T-helper 1 cell treated with Interleukin-12 subunit alpha and Interleukin-12 subunit beta and Interleukin-4 antibody, amounts not matched to agents 30 ng/mL and 1 ng/mL, for 36 hours (primary cell): Measurements from ENCODE around the gene CDC42EP2. TPM values are rescaled to one million over a fixed set of nuclear protein-coding genes. Genes with fewer than 3 reads are reported as not detected.

ENCODE experiments used
- intact Hi-C: fragments of 100-400 bp; cut with micrococcal nuclease; formaldehyde crosslinking; loops from one replicate; pipeline ENCODE4 v1.15.1; 2024
- total RNA-seq: library from RNA; stranded (reverse); gene quantifications from 2 replicates; pipeline ENCODE4 v1.2.3, GENCODE V29; 2022

CDC42EP2 gene
- total RNA-seq, 1 donor from 2014 or later, result 1.1 TPM

DNA sequence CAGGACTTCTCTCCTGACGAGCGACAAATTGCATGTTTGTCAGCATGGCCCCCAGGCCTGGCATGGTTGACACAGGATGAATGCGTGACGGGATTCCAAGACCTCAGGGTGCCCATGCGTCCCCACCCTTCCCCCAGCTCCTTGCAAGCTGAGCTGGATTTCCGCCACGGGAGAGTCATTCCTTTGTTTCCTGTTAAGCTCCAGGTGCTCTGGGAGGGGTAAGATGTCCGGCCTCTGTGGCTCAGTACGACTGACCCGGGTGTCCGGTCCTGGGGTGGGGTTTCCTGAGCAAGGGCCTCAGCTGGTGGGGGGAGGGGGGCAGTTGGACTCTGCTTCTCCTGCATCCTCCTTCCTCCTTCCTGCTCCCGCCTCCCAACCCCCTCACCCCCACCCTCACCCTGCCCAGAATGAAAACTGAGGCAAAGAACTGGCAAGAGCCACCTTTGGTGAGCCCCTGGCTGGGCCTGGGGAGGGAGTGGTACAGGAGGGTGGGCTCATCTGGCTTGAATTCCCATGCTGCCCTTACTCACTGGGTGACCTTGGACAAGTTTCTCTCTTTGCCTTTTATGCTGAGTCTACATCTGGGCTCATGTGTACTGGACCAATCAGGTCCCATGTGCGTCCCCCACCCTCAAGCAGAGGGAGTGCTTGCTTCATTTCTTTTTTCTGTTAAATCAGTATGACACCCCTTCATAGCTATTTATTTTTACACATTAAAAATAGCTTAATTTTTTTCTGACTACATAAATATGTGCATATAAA lies 2.5 kb downstream of the CDC42EP2 start:
- intact Hi-C loops, result no loop called here

DNA sequence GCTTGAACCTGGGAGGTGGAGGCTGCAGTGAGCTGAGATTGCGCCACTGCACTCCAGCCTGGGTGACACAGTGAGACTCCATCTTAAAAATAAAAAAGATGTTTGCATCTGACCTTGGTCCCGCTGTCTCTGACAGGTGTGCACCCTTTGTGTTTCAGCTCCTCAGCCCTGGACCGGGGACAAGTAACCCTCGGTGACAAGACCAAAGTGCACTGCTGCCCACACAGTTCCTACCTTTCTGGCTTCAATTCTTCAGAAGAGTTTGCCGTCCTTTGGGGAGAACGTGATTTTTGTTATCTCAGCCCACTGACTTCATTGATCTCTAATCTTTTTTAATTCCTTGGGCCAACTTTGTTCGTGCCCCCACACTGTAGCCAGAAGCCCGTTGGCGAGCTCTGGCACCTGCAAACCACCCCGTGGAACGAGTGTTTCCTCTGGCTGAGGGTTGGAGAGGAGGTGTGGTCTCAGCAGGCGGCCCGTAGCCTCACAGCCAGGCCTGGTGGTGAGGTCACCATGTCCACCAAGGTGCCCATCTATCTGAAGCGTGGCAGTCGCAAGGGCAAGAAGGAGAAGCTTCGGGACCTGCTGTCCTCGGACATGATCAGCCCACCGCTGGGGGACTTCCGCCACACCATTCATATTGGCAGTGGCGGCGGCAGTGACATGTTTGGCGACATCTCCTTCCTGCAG lies 5.9 kb downstream of the CDC42EP2 start:
- intact Hi-C loops, result no loop called here

DNA sequence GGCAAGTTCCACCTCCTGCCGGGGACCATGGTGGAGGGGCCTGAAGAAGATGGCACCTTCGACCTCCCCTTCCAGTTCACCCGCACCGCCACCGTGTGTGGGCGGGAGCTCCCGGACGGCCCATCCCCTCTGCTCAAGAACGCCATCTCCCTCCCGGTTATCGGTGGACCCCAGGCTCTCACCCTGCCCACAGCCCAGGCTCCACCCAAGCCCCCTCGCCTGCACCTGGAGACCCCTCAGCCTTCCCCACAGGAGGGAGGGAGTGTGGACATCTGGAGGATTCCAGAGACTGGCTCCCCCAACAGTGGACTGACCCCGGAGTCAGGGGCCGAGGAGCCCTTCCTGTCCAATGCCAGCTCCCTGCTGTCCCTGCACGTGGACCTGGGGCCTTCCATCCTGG lies 6.4 kb downstream of the CDC42EP2 start:
- intact Hi-C loops, result no loop called here

DNA sequence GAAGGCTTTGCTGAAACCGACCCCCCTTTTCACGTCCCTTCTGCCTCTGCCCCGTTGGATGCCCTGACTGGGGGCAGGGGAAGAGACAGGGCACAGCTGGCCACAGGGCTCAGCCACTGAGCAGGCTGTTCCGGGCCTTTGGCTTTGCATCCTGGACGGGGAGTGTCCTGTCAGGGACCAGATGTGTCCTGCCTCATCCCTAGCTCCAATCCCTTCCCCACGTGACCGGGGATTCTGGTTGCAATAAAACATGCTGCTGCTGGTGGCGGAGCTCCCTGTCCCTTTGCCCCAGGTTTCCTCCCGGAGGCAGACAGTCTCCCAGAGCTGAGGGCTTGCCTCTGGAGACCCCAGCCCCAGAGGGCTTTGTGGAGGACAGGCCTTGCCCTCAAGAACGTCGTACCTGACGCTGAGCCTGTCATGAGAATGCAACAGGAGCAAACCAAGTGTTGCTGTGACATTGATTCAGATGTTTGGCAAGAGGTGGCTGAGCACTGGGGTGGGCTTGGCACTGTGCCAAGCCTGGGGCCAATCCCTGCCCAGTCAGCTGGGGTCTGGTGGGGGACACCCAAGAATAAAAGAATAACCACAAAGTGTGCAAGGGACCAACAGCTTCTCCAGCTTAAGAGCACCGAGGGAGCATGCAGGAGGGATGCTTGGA lies 7.3 kb downstream of the CDC42EP2 start:
- intact Hi-C loops, result no loop called here

DNA sequence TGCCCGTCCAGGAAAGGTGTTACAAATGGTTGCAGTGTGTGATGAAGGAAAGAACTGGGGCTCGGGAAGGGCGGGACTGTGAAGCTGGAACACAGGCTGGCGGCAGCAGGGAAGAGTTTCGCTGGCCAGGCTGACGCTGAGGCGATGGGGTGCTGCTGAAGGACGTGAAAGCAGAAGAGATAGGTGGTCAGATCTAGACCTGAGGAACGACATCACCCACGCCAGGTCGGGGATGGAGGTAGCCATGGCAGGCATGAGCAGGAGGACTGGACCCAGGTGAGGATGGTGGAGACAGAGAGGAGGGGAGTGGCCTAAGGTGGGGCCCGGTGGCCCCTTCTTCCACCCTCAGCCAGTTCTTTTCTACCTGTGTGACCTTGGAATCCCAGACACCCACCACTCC lies 9.1 kb downstream of the CDC42EP2 start:
- intact Hi-C loops, result no loop called here

DNA sequence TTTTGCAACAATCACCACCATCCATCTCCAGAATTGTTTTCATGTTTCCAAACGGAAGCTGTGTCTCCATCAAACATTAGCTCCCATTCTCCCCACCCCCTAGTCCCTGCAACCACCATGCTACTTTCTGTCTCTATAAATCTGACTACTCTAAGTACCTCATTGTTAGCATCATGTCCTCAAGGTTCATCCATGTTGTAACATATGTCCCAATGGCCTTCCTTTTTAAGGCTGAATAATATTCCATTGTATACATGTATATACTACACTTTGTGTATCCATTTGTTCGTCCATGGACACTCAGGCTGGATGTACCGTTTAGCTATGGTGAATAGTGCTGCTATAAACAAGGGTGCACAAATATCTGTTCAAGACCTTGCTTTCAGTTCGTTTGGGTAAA lies 10.8 kb downstream of the CDC42EP2 start:
- intact Hi-C loops, result no loop called here

DNA sequence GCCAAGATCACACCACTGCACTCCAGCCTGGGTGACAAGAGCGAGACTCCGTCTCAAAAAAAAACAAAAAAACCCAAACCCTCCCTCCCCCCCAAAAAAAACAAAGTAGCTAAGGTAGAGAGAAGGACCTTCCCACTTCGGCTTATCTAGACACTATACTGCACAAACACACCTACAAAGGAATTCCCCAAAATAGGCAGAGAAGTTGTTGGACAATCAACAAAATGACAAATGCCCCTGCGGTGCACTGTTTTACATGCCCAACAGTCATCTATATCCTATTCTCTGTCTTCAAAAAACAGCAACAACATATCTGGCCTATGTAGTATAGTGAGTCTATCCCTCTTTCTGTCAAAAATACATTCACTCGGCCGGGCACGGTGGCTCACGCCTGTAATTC lies 12.4 kb downstream of the CDC42EP2 start:
- intact Hi-C loops, result no loop called here

DNA sequence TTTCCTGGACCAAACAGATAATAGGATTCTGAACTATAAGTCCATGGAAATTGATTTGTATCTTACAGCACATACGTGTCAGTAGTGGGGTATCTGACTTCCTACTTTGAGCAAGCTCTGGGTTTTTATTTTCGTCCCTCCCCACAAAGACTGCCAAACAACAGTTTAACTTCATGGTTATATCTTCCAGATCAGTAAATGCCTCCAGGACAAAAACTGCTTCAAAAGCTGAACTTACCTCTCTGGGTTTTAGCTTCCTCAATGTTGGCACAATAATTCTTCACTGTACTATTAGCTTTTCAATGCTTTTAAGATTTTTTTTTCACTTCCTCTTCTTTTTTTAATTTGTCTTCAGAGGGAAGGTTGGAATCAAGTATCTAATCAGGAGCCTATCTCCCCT lies 14.8 kb downstream of the CDC42EP2 start:
- intact Hi-C loops, result no loop called here

DNA sequence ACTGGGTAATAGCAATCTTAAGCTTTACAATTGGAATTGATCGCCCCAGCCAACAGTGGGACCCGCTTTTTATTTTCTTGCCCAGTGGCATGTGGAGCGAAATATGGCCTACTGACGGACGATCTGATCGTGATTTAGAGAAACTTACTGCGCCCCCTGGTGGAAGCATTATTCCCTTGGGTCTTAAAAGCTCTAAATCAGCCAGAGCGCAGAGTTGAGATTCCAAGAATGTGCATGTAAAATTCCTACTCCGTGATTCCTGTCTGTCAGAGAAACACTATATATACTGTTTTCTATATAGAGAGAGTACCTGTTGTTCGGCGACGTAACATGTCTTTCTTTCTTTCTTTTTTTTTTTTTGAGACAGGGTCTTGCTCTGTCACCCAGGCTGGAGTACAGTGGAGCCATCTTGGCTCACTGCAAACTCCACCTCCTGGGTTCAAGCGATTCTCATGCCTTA lies 15.3 kb downstream of the CDC42EP2 start:
- intact Hi-C loops, result loop anchor here (1.0 to 5.0 kb wide), 5 partner anchors 16 to 218 kb away; partner anchors contain the start of genes CDC42EP2 and TM7SF2

DNA sequence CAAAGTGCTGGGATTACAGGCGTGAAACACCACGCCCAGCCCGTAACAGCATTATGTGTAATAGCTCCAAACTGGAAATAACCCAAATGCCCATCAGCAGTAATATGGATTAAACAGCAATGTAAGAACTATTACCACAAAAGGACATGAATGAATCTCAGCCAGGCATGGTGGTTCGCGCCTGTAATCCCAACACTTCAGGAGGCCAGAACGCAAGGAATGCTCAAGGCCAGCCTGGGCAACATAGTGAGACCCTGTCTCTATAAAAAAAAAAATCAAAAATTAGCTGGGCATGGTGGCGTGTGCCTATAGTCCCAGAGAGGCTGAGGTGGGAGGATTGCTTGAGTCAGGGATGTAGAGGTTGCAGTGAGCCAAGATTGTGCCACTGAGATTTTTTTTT lies 15.9 kb downstream of the CDC42EP2 start:
- intact Hi-C loops, result loop anchor here (1.0 to 5.0 kb wide), 5 partner anchors 16 to 218 kb away; partner anchors contain the start of genes CDC42EP2 and TM7SF2

DNA sequence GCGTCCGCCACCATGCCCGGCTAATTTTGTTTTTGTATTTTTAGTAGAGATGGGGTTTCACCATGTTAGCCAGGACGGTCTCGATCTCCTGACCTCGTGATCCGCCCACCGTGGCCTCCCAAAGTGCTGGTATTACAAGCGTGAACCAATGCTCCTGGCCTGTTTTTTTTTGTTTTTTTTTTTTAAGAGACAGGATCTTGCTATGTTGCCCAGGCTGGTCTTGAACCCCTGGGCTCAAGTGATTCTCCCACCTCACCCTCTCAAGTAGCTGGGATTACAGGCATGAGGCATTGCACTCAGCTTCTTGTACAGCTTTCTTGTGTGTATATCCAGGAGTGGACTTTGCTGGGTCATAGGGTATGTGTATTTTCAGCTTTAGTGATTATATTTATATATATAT lies 17.9 kb downstream of the CDC42EP2 start:
- intact Hi-C loops, result loop anchor here (2.0 to 5.0 kb wide), 3 partner anchors 70 to 220 kb away; partner anchors contain the start of gene TM7SF2

DNA sequence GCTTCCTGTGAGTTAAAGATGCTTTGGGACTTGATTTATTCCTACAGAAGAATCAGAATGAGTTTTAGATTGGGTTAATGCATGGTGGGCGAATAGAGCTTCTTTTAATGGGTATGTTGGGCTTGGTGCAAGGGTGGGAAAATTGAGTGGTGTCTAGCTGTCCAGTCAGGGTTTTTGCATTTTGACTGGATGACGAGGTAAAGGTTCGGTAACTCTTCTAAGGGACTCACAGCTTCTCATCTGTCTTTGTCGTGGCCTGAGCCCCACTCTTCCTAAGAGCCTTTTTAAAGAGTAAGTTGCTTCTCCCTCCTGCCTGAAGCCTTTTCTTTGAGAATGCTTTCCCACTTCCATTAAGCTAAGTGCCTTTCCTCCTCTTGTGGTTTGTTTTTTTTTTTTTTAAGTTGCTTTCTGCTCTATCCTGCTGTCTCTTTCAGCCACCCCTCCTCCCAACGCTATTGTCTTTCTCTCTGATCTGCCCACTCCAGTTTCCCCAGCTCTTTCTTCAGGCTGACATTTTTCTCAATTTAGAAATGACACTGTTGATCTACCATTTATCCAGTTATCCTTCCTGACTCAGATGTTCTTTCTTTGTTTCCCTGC lies 20.1 kb downstream of the CDC42EP2 start:
- intact Hi-C loops, result loop anchor here (5.0 kb wide), 2 partner anchors 197 to 222 kb away; partner anchors contain the start of gene TM7SF2

DNA sequence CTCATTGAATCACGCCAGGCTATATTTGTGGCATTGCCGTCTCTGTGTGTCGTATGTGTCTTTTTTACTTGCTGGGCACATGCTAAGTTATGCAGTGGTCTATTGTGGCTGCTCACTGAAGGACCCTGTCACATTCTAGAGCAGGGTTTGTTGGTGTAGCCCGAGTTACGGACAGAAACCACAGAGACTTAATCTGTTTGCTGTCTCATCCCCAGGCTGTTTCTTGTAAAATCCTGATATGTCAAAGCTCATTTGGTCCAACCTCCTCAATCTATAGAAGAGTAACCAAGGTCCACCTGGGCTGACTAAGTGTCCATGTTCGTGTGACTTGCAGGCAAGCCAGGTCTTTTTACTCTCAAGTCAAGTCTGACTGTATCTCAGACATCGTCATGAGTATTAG lies 24.0 kb downstream of the CDC42EP2 start:
- intact Hi-C loops, result no loop called here

DNA sequence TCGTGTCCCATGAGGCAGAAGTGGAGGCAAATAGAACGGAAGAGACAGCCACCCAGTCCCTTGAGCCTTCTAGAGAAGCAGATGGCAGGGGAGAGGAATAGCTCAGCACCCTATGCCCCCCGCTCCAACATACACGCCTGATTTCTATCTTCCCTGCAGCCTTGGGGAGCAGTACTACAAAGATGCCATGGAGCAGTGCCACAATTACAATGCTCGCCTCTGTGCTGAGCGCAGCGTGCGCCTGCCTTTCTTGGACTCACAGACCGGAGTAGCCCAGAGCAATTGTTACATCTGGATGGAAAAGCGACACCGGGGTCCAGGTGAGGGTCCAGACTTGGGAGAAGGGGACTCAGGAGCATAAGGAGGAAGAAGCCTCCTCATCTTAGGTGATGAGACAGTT lies 25.6 kb downstream of the CDC42EP2 start:
- intact Hi-C loops, result no loop called here

DNA sequence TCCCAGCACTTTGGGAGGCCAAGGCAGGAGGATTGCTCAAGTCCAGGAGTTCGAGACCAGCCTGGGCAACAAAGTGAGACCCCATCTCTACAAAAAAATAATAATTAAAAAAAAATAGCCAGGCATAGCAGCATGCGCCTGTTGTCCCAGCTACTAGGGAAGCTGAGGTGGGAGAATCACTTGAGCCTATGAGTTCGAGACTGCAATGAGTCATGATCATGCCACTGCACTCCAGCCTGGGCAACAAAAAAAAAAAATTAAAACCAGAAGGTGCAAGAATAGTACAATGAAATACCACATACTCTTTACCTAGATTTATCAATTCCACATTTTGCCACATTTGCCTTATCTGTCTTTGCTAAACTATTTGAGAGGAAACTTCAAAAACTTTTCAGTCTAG lies 27.2 kb downstream of the CDC42EP2 start:
- intact Hi-C loops, result no loop called here

DNA sequence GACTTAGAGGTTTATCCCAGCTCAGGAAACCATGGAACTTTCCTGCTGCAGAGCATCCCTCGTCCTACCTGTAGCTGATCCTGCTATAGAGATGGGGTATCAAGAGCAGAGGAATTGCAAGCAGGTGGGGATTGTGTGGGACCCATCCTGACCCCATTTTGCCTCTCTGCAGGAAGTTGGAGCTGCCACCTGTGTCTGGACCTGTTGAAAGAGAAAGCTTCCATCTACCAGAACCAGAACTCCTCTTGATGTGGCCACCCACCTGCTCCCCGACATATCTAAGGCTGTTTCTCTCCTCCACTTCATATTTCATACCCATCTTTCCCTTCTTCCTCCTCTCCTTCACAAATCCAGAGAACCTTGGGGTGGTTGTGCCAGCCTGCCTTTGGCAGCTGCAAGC lies 36.8 kb downstream of the CDC42EP2 start:
- intact Hi-C loops, result no loop called here

DNA sequence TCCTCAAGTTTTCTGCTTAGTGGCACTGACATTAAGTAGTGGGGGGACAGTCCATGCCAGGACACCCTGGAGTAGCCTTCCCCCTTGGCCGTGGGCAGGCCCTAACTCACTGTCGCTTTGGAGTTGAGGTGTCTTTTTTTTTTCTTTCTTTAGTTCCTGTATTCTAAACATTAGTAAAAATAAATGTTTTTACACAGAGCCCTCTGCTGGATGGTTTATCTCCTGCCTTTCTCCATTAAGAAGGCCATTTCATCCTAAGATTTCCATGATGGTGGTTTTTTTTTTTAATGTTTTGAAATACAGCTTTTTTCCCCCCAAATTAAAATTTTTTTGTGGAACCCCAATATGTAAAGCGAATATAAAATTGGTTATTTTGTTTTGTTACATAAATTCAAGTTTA lies 38.1 kb downstream of the CDC42EP2 start:
- intact Hi-C loops, result no loop called here

DNA sequence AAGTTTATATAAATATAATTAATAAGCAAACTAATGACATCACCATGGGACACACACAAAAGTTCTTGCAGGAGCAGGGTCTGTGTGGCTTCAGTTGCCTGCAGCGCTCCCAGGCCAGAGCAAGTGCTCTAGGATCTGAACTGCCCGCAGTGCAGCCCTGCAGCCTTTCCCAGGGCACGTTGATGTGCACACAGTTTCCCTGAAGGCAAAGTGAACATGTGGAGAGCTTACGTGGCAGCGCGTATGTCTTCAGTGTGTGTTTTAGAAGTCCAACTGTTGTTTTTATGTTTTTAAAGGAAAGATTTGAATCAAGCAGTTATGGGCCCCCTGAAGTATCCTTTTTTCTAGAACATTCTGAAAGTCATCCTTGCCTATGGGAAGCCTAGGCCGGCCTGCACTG lies 38.7 kb downstream of the CDC42EP2 start:
- intact Hi-C loops, result no loop called here

DNA sequence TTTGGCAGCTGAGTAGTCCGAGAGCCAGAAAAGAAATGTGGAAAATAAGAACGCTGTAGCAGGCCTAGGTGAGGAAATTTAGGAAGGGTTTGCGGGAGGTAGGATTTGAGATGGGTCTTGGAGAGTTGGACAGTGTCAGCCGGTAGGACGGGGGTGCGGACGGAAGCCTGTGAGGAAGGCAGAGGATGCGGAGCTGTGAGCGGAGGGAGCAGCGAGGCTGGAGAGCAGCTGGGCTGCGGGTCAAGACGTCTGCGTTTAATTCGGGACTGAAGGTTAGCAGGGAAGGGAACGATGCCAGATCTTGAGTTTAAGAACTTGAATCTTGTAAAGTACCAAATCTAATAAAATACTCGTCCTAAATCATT lies 39.2 kb downstream of the CDC42EP2 start:
- intact Hi-C loops, result loop anchor here (1.0 kb wide), 2 partner anchors 21 to 28 kb away; partner anchors contain the start of genes DPF2 and SLC25A45

DNA sequence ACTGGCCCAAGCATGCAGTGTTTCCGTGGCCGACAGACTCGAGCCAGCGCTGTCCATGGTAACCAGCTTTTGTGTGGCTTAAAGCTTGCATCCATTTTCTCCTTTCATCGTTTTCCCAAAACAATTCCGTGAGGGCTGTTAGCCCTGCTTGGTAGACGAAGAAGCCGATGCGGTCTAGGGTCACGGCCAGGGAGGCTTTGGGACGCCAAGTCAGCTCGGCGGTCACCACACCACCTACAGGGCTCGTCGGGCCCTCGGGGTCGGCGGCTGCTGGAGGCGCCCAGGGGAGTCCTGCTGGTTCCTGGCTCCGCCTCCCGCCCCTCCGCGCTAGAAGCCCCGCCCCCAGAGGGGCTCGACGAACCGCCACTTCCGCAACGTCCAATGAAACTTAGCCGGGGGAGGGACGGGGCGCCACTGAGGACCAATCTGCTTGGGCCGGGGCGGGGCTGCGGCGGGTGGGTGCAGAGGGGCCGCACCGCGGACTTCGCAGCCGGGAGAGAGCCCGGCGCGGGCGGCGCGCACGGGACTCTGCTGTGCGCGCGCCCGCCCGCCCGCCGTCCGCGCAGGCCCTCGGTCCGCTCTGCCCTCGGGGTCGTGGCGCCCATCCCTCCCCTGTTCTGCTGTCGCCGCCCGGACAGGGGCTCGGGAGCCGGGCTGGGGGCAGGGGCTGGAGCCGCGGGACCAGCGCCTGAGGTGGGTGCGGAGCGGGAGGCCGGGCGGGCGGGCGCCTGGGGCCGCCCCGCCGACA lies 39.8 kb downstream of the CDC42EP2 start, which contains the start of gene TIGD3:
TSS of gene TIGD3 (plus strand) at position 487 of the 748 bp plus-strand sequence. CDS start 1,058 bp downstream, outside the sequence.
- intact Hi-C loops, result loop anchor here (1.0 kb wide), 2 partner anchors 21 to 28 kb away; partner anchors contain the start of genes DPF2 and SLC25A45
